OCI-LY7 (cell line): ENCODE measurements around the gene GLCCI1.

Experiments used
- CTCF ChIP-seq: fragments of 200-600 bp; sonication (generic); conservative IDR thresholded peaks from 2 replicates; pipeline ENCODE4 v1.5.1; 2014; ENCODE audit warnings: mild to moderate bottlenecking, antibody characterized with exemption, low read length, moderate library complexity, mixed read lengths
- EZH2phosphoT487 ChIP-seq: fragments of 200-600 bp; sonication (generic); IDR thresholded peaks from 2 replicates; pipeline ENCODE4 v1.6.1; 2018; ENCODE audit warnings: low read depth, borderline replicate concordance, mild to moderate bottlenecking, mixed run types, antibody characterized with exemption, low read length, moderate library complexity, mixed read lengths

GRCh38 chr7:8058852-8059251 lies 90.3 kb downstream of the GLCCI1 start:
- no peak for TF ChIP-seq CTCF
- TF ChIP-seq EZH2phosphoT487 = no peak
